ENCODE results near the gene SH3GL3. TPM values are rescaled to one million over a fixed set of nuclear protein-coding genes. Genes with fewer than 3 reads are reported as not detected.

SH3GL3 gene
- total RNA-seq, 1 donor from 2014 or later: 2.8 TPM

DNA sequence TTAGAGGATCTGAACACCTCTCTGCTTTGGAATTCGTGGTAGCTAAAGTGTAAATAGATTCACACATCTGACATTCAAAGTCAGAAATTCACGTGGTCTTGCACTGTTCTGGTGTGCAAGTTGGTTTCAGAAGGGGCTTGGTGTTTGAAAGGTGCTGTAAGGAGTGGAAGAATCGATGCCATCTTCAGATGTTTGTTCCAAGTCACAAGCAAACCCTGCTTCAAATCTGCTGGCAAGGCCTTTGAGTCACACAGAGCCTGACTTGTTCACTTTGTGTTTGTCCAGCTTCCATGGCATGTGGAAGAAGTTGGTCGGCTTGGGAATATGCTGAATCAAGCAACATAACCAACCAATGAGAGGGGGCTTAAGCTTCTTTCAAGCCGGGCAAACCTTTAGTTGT lies 44.3 kb downstream of the SH3GL3 start:
- peaks cover 2% of the 10 kb centered on the region for H3K9me3 Mint-ChIP-seq (ENCODE audit: unreplicated experiment)
- H3K36me3 Mint-ChIP-seq (ENCODE audit: unreplicated experiment): no peaks in the 10 kb centered on the region
- no peak for DNase-seq
- H3K27ac Mint-ChIP-seq (ENCODE audit: unreplicated experiment): no peak overlapping the region
- TF ChIP-seq, protein P1, sequence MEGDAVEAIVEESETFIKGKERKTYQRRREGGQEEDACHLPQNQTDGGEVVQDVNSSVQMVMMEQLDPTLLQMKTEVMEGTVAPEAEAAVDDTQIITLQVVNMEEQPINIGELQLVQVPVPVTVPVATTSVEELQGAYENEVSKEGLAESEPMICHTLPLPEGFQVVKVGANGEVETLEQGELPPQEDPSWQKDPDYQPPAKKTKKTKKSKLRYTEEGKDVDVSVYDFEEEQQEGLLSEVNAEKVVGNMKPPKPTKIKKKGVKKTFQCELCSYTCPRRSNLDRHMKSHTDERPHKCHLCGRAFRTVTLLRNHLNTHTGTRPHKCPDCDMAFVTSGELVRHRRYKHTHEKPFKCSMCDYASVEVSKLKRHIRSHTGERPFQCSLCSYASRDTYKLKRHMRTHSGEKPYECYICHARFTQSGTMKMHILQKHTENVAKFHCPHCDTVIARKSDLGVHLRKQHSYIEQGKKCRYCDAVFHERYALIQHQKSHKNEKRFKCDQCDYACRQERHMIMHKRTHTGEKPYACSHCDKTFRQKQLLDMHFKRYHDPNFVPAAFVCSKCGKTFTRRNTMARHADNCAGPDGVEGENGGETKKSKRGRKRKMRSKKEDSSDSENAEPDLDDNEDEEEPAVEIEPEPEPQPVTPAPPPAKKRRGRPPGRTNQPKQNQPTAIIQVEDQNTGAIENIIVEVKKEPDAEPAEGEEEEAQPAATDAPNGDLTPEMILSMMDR (IDR thresholded peaks at IDR 0.05; ENCODE audit: partially characterized antibody, unreplicated experiment): no peak
- no peak overlapping the region for H3K4me3 Mint-ChIP-seq (ENCODE audit: unreplicated experiment)
- no peaks in the 10 kb centered on the region for H3K4me1 Mint-ChIP-seq (ENCODE audit: low read depth, unreplicated experiment)
- H3K27me3 Mint-ChIP-seq (ENCODE audit: unreplicated experiment): peaks cover 4% of the 10 kb centered on the region

DNA sequence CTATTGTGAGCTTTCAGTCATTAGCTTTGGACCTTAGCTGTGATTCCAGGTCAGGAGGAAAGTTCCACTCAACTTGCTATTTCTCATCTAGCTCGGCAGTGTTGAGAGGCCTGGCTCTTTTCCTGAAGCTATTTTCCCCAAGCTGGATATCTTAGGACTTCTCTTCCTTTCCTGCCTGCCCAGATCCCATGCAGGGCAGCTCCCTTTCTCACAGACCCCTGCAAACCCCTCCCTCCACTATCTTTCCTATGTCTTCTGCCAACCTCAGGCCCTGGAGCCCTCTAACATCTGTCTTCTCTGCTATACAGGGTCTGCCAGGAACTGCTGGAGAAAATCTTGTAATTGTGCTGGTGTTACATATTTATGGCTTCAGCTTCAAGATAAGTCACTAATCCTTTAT lies 49.6 kb downstream of the SH3GL3 start:
- peaks cover 10% of the 10 kb centered on the region for H3K36me3 Mint-ChIP-seq (ENCODE audit: unreplicated experiment)
- H3K4me3 Mint-ChIP-seq (ENCODE audit: unreplicated experiment): no peak overlapping the region
- peaks cover 9% of the 10 kb centered on the region for H3K9me3 Mint-ChIP-seq (ENCODE audit: unreplicated experiment)
- H3K4me1 Mint-ChIP-seq (ENCODE audit: low read depth, unreplicated experiment): no peaks in the 10 kb centered on the region
- H3K27me3 Mint-ChIP-seq (ENCODE audit: unreplicated experiment): peaks cover 3% of the 10 kb centered on the region
- no peak overlapping the region for H3K27ac Mint-ChIP-seq (ENCODE audit: unreplicated experiment)
- no peak for DNase-seq
- TF ChIP-seq, protein P1 (IDR thresholded peaks at IDR 0.05; ENCODE audit: partially characterized antibody, unreplicated experiment): no peak

DNA sequence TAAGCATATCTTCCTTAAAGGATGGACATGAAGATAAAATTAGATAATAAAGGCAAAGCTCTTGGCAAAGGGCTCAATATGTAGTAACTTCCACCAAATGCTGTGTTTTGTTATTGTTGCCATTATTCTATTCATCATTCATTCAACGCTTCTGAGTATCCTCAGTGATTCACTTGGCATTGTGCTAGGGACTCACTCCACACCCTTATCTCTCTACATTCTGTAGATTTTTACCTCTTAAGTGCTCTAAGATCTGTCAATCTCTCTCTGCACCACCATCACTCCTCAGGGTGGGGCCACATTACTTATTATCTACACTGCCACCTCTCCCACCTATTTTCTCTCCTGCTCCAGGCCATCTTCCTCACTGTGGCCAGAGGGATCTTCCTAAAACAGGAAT lies 51.2 kb downstream of the SH3GL3 start:
- H3K27ac Mint-ChIP-seq (ENCODE audit: unreplicated experiment): peak overlapping the region; percentile 23

DNA sequence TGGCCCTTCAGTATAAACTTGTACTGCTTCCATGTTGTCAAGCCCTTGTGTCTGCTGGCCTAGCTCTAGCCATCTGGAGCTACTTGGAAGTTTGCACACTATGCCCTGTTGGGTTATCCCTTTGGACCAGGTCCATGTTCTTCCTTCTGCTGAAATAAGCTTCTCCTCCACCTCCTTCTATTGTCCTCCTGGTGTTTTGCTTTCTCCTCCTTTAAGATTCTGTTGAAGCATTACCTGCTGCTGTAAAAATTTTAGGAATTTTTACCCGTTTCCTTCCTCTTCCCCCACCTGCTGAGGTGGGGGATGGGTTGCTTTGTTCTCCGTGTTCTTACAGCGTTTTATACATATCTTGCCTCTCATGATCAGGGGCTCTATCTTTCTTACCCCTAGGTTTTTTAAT lies 51.7 kb downstream of the SH3GL3 start:
- Mint-ChIP-seq H3K4me1 (ENCODE audit: low read depth, unreplicated experiment) (no peaks in the 10 kb centered on the region), H3K9me3 (ENCODE audit: unreplicated experiment) (peaks cover 6% of the 10 kb centered on the region), H3K36me3 (ENCODE audit: unreplicated experiment) (peaks cover 10% of the 10 kb centered on the region), H3K27me3 (ENCODE audit: unreplicated experiment) (peaks cover 3% of the 10 kb centered on the region), H3K27ac (ENCODE audit: unreplicated experiment) (peak overlapping the region; percentile 23), H3K4me3 (ENCODE audit: unreplicated experiment) (no peak overlapping the region)
- no peak for DNase-seq
- TF ChIP-seq, protein P1 (IDR thresholded peaks at IDR 0.05; ENCODE audit: partially characterized antibody, unreplicated experiment): no peak

More for the DNA sequence above, 51.2 kb downstream of the SH3GL3 start:
- H3K9me3 Mint-ChIP-seq (ENCODE audit: unreplicated experiment): peaks cover 8% of the 10 kb centered on the region
- no peaks in the 10 kb centered on the region for H3K4me1 Mint-ChIP-seq (ENCODE audit: low read depth, unreplicated experiment)
- peaks cover 10% of the 10 kb centered on the region for H3K36me3 Mint-ChIP-seq (ENCODE audit: unreplicated experiment)
- H3K4me3 Mint-ChIP-seq (ENCODE audit: unreplicated experiment): no peak overlapping the region
- DNase-seq: no peak
- TF ChIP-seq, protein P1 (IDR thresholded peaks at IDR 0.05; ENCODE audit: partially characterized antibody, unreplicated experiment): no peak
- H3K27me3 Mint-ChIP-seq (ENCODE audit: unreplicated experiment): peaks cover 3% of the 10 kb centered on the region

DNA sequence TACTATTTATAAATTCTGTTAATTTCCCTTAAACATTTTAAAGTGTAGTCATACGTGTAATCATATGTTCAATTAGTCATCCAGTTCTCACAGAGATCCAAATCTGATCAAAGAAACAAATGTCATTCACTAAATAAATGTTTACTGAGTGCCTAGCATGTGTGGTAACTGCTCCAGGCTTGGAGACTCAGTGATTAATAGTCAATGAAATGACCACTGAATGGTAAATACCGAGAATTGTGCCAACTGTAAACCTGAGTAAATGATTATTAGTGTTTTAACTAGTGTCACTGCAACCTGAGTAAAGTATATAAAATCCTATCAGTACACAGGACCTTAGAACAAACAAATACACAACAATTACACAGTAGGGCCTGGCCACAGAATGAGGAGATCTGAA lies 52.3 kb downstream of the SH3GL3 start:
- Mint-ChIP-seq H3K9me3 (ENCODE audit: unreplicated experiment) (peaks cover 6% of the 10 kb centered on the region), H3K36me3 (ENCODE audit: unreplicated experiment) (peaks cover 10% of the 10 kb centered on the region), H3K27ac (ENCODE audit: unreplicated experiment) (no peak overlapping the region)

More for the DNA sequence above, 52.3 kb downstream of the SH3GL3 start:
- no peak for DNase-seq
- H3K27me3 Mint-ChIP-seq (ENCODE audit: unreplicated experiment): peaks cover 3% of the 10 kb centered on the region
- no peak overlapping the region for H3K4me3 Mint-ChIP-seq (ENCODE audit: unreplicated experiment)
- TF ChIP-seq, protein P1 (IDR thresholded peaks at IDR 0.05; ENCODE audit: partially characterized antibody, unreplicated experiment): no peak
- no peaks in the 10 kb centered on the region for H3K4me1 Mint-ChIP-seq (ENCODE audit: low read depth, unreplicated experiment)

Measured in glutamatergic neuron (in vitro differentiated cells).